ENCODE results near the gene HERPUD1. TPM values are rescaled to one million over a fixed set of nuclear protein-coding genes. Genes with fewer than 3 reads are reported as not detected.
A peak's percentile ranks its signal among the peaks of the same experiment; 100 is the strongest.

HERPUD1 gene
- polyA plus RNA-seq, 2 of the 4 experiments (the other 2 are of a cell fraction): 65.8 to 140 TPM

GRCh38 chr16:56888806-56889205 lies 43.1 kb upstream of the HERPUD1 start:
- no peak for DNase-seq (ENCODE audit: low read depth in 1 of 2, low spot score in 1 of 2)
- H3K9me3 ChIP-seq: no peaks in the 10 kb centered on the region
- ChIA-PET CTCF (no interaction called here), POLR2A (no interaction called here)
- H3K4me2 ChIP-seq: no peak overlapping the region
- WGBS (ENCODE audit: missing lambda C conversion rate): 88% methylated on average over 7 of the region's 7 CpGs
- ATAC-seq: no peak
- no peak for FAIRE-seq
- H3K27ac ChIP-seq: no peak overlapping the region
- H3K4me3 ChIP-seq: no peak overlapping the region
- no peaks in the 10 kb centered on the region for H3K4me1 ChIP-seq
- no peak for TF ChIP-seq KDM1A (IDR thresholded peaks at IDR 0.05; ENCODE audit: low read depth)
- no peak for TF ChIP-seq JUNB (IDR thresholded peaks at IDR 0.05)
- TF ChIP-seq CEBPB (IDR thresholded peaks at IDR 0.05): no peak
- no peak for TF ChIP-seq RFX5 (IDR thresholded peaks at IDR 0.05)
- TF ChIP-seq HMGXB4 (CRISPR knock-in tag; IDR thresholded peaks at IDR 0.05; ENCODE audit: borderline replicate concordance): no peak
- TF ChIP-seq JUN (IDR thresholded peaks at IDR 0.05): no peak
- no peak for TF ChIP-seq HOXB13 (CRISPR knock-in tag; IDR thresholded peaks at IDR 0.05; ENCODE audit: low read depth)
- no peak for TF ChIP-seq RARB (CRISPR knock-in tag; IDR thresholded peaks at IDR 0.05)
- no peak for TF ChIP-seq EP300 (IDR thresholded peaks at IDR 0.05)

GRCh38 chr16:56889206-56889605 lies 42.7 kb upstream of the HERPUD1 start:
- FAIRE-seq (no peak), ATAC-seq (peak; percentile 39 to 75; a peak in 3 of 6 replicates), DNase-seq (ENCODE audit: low read depth in 1 of 2, low spot score in 1 of 2) (no peak)
- no peaks in the 10 kb centered on the region for H3K9me3 ChIP-seq
- H3K4me2 ChIP-seq: no peak overlapping the region
- TF ChIP-seq NFE2L2 (conservative IDR thresholded peaks at IDR 0.05; ENCODE audit: low read length): no peak
- TF ChIP-seq HOXB5 (CRISPR knock-in tag; IDR thresholded peaks at IDR 0.05): no peak
- TF ChIP-seq CTCF (IDR thresholded peaks at IDR 0.05): no peak
- TF ChIP-seq, protein P1, sequence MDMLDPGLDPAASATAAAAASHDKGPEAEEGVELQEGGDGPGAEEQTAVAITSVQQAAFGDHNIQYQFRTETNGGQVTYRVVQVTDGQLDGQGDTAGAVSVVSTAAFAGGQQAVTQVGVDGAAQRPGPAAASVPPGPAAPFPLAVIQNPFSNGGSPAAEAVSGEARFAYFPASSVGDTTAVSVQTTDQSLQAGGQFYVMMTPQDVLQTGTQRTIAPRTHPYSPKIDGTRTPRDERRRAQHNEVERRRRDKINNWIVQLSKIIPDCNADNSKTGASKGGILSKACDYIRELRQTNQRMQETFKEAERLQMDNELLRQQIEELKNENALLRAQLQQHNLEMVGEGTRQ (IDR thresholded peaks at IDR 0.05): no peak
- no peak for TF ChIP-seq JUNB (IDR thresholded peaks at IDR 0.05)
- TF ChIP-seq, protein P2, sequence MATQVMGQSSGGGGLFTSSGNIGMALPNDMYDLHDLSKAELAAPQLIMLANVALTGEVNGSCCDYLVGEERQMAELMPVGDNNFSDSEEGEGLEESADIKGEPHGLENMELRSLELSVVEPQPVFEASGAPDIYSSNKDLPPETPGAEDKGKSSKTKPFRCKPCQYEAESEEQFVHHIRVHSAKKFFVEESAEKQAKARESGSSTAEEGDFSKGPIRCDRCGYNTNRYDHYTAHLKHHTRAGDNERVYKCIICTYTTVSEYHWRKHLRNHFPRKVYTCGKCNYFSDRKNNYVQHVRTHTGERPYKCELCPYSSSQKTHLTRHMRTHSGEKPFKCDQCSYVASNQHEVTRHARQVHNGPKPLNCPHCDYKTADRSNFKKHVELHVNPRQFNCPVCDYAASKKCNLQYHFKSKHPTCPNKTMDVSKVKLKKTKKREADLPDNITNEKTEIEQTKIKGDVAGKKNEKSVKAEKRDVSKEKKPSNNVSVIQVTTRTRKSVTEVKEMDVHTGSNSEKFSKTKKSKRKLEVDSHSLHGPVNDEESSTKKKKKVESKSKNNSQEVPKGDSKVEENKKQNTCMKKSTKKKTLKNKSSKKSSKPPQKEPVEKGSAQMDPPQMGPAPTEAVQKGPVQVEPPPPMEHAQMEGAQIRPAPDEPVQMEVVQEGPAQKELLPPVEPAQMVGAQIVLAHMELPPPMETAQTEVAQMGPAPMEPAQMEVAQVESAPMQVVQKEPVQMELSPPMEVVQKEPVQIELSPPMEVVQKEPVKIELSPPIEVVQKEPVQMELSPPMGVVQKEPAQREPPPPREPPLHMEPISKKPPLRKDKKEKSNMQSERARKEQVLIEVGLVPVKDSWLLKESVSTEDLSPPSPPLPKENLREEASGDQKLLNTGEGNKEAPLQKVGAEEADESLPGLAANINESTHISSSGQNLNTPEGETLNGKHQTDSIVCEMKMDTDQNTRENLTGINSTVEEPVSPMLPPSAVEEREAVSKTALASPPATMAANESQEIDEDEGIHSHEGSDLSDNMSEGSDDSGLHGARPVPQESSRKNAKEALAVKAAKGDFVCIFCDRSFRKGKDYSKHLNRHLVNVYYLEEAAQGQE (IDR thresholded peaks at IDR 0.05): no peak
- TF ChIP-seq EHMT2 (IDR thresholded peaks at IDR 0.05; ENCODE audit: low read depth): no peak
- TF ChIP-seq MAX (IDR thresholded peaks at IDR 0.05): no peak
- no peak for TF ChIP-seq ZC3H11A (IDR thresholded peaks at IDR 0.05)
- TF ChIP-seq HES2 (IDR thresholded peaks at IDR 0.05): no peak
- no peak for TF ChIP-seq CHD4 (IDR thresholded peaks at IDR 0.05; ENCODE audit: borderline replicate concordance)
- no peak for TF ChIP-seq TFCP2L1 (CRISPR knock-in tag; IDR thresholded peaks at IDR 0.05)
- no peak for TF ChIP-seq MYC (IDR thresholded peaks at IDR 0.05; ENCODE audit: borderline replicate concordance, low read length)
- TF ChIP-seq EP300 (IDR thresholded peaks at IDR 0.05): no peak
- TF ChIP-seq JUN (IDR thresholded peaks at IDR 0.05): no peak
- no peaks in the 10 kb centered on the region for H3K4me1 ChIP-seq
- H3K27ac ChIP-seq: no peak overlapping the region
- 95% methylated on average over 5 of the region's 5 CpGs for WGBS (ENCODE audit: missing lambda C conversion rate)
- H3K4me3 ChIP-seq: no peak overlapping the region
- CTCF ChIA-PET: no interaction called here
- POLR2A ChIA-PET: no interaction called here
